Urinary bladder (tissue), 4 donors: ENCODE measurements around the gene FLNC. TPM values are rescaled to one million over a fixed set of nuclear protein-coding genes. Genes with fewer than 3 reads are reported as not detected.

Source experiments
- DNase-seq: peaks from one replicate; pipeline ENCODE4 v3.0.0-alpha.2; 2015; ENCODE audit errors: extremely low spot score
- H3K27ac ChIP-seq: one replicate; pipeline ENCODE4 v1.5.1; 2013; ENCODE audit warnings: low read depth, mild to moderate bottlenecking, moderate library complexity
- H3K36me3 ChIP-seq: one replicate; pipeline ENCODE4 v1.6.1; 2013; ENCODE audit warnings: mild to moderate bottlenecking, moderate library complexity; ENCODE audit not compliant: insufficient read depth
- H3K4me1 ChIP-seq: one replicate; pipeline ENCODE4 v1.6.1; 2013; ENCODE audit warnings: mild to moderate bottlenecking, moderate library complexity; ENCODE audit not compliant: insufficient read depth
- H3K4me3 ChIP-seq: one replicate; pipeline ENCODE4 v1.5.1; 2013; ENCODE audit warnings: low read depth, low read length
- WGBS: extraction: QIAGEN DNeasy Blood & Tissue Kit; methylation state at CpG from one replicate; pipeline ENCODE4 v1.1.7; 2013; 5-methylcytosine and 5-hydroxymethylcytosine counted together
- polyA plus RNA-seq: library from polyadenylated mRNA; stranded (reverse); fragments of 200-250 nt; gene quantifications from one replicate; pipeline ENCODE4 v1.2.3, GENCODE V29; 2013
- total RNA-seq: library from RNA; depleted of rRNA; stranded (reverse); fragments of >200 nt; gene quantifications from one replicate; pipeline ENCODE4 v1.2.3, GENCODE V29; 2014
- donor health status: healthy with polysubstance abuse.
- donor health status: healthy.

Gene FLNC
- total and polyA plus RNA-seq, 2 donors = 136 to 336 TPM

- Histone ChIP-seq H3K4me1 (no peaks in the 10 kb centered on the region), H3K4me3 (no peak overlapping the region), H3K36me3 (no peaks in the 10 kb centered on the region), H3K27ac (no peak overlapping the region)
- 92% methylated on average over 19 of the region's 19 CpGs for WGBS
- no peak for DNase-seq
Measured at GRCh38 chr7:128906766-128907559, 76.8 kb downstream of the FLNC start.

Other genes starting within 250 kb of the FLNC start
- 0.79 TPM for gene GARIN1A, start 158.1 kb upstream of the FLNC start, total RNA-seq
- gene GARIN1A, start 158.1 kb upstream of the FLNC start, polyA plus RNA-seq = 0.44 TPM
- 345 TPM for gene CALU, start 91.0 kb upstream of the FLNC start, total RNA-seq
- 173 TPM for gene CALU, start 91.0 kb upstream of the FLNC start, polyA plus RNA-seq
- not detected for gene OPN1SW, start 54.6 kb upstream of the FLNC start, total RNA-seq
- not detected for gene OPN1SW, start 54.6 kb upstream of the FLNC start, polyA plus RNA-seq
- gene CCDC136, start 38.4 kb upstream of the FLNC start, total RNA-seq = 18.4 TPM
- 27.3 TPM for gene CCDC136, start 38.4 kb upstream of the FLNC start, polyA plus RNA-seq
- 38.2 TPM for gene ATP6V1F, start 32.5 kb downstream of the FLNC start, total RNA-seq
- gene ATP6V1F, start 32.5 kb downstream of the FLNC start, polyA plus RNA-seq = 183 TPM
- 1.4 TPM for gene KCP, start 80.3 kb downstream of the FLNC start, total RNA-seq
- gene KCP, start 80.3 kb downstream of the FLNC start, polyA plus RNA-seq = 0.42 TPM
- 5.3 TPM for gene IRF5, start 107.5 kb downstream of the FLNC start, total RNA-seq
- gene IRF5, start 107.5 kb downstream of the FLNC start, polyA plus RNA-seq = 5.0 TPM
- 45.9 TPM for gene TNPO3, start 224.7 kb downstream of the FLNC start, total RNA-seq
- 25.7 TPM for gene TNPO3, start 224.7 kb downstream of the FLNC start, polyA plus RNA-seq